Right lobe of liver (tissue), 6 donors: ENCODE measurements around the gene CCDC89. TPM values are rescaled to one million over a fixed set of nuclear protein-coding genes. Genes with fewer than 3 reads are reported as not detected.

Experiments
- ATAC-seq, 4 donors: fragments of 200-7000 bp; cut with Tn5 transposase; one replicate each; pipeline ENCODE4 v1.9.1; 2020; ENCODE audit warnings: mild to moderate bottlenecking in 4 of 4, moderate library complexity in 4 of 4
- DNase-seq, 3 donors: peaks; one replicate each; pipeline ENCODE4 v3.0.0-alpha.2; 2020
- H3K27ac ChIP-seq, 3 donors: fragments of 200-600 bp; one replicate each; pipeline ENCODE4 v1.8.0; 2022
- H3K27me3 ChIP-seq, 2 donors: fragments of 200-600 bp; one replicate each; pipeline ENCODE4 v1.8.0; 2022
- H3K36me3 ChIP-seq, 4 donors: fragments of 200-600 bp; sonication (generic) in 1 of 4; one replicate each; pipeline versions ENCODE4 v1.5.1 to v1.8.0; 2017 to 2022; ENCODE audit warnings: control low read depth in 1 of 4
- H3K4me1 ChIP-seq, 4 donors: fragments of 200-600 bp; sonication (generic) in 1 of 4; one replicate each; pipeline versions ENCODE4 v1.5.1 to v1.8.0; 2017 to 2022; ENCODE audit warnings: control low read depth in 1 of 4
- H3K4me3 ChIP-seq, 3 donors: fragments of 200-600 bp; one replicate each; pipeline ENCODE4 v1.8.0; 2022
- H3K9me3 ChIP-seq, 4 donors: fragments of 200-600 bp; sonication (generic) in 1 of 4; one replicate each; pipeline versions ENCODE4 v1.5.1 to v1.8.0; 2017 to 2022; ENCODE audit warnings: control low read depth in 1 of 4
- CTCF ChIP-seq, 4 donors: fragments of 200-600 bp in 3 of 4; fragments of 450-650 bp in 1 of 4; IDR thresholded peaks; one replicate each; pipeline versions ENCODE4 v1.5.1 to v1.8.0; 2016 to 2022; ENCODE audit warnings: antibody characterized with exemption in 4 of 4, mild to moderate bottlenecking in 2 of 4
- POLR2A ChIP-seq: fragments of 450-650 bp; IDR thresholded peaks from one replicate; pipeline ENCODE4 v1.6.1; 2017; ENCODE audit warnings: antibody characterized with exemption, mild to moderate bottlenecking
- WGBS: methylation state at CpG from one replicate; pipeline ENCODE4 v1.1.6; 2018; ENCODE audit warnings: low coverage, low lambda C conversion rate; ENCODE audit not compliant: insufficient coverage; ENCODE audit errors: missing lambda C conversion rate; 5-methylcytosine and 5-hydroxymethylcytosine counted together
- intact Hi-C, 2 donors: fragments of 100-400 bp; cut with DNase I; formaldehyde crosslinking; loops; one replicate each; pipeline versions ENCODE4 v1.11.2 to v1.14.1; 2022
- total RNA-seq, 6 experiments: library from RNA; depleted of rRNA in 2 of 6; stranded (reverse); fragments of >200 nt in 2 of 6; fragmentation: NEBNext Ultra II Directional in 3 of 6; extraction: Animal tissue kit (Norgen Biotek cat#: 25700) in 3 of 6; gene quantifications; one replicate each; pipeline versions ENCODE4 v1.1.0 to v1.2.4, GENCODE V29; 2016 to 2023
- donor health status: DM: no; HTN: yes; CAD: no.
- donor health status: DM: no; HTN: no; CAD: no.
- donor health status: DM: no; HTN: no; CAD: no.
- donor health status: DM: no; HTN: yes; CAD: no.
- donor health status: DM: no; HTN: yes; CAD: no.

Gene CCDC89
- total RNA-seq, 6 experiments from 2014 or later = 0.20 TPM; not detected in 5

DNA sequence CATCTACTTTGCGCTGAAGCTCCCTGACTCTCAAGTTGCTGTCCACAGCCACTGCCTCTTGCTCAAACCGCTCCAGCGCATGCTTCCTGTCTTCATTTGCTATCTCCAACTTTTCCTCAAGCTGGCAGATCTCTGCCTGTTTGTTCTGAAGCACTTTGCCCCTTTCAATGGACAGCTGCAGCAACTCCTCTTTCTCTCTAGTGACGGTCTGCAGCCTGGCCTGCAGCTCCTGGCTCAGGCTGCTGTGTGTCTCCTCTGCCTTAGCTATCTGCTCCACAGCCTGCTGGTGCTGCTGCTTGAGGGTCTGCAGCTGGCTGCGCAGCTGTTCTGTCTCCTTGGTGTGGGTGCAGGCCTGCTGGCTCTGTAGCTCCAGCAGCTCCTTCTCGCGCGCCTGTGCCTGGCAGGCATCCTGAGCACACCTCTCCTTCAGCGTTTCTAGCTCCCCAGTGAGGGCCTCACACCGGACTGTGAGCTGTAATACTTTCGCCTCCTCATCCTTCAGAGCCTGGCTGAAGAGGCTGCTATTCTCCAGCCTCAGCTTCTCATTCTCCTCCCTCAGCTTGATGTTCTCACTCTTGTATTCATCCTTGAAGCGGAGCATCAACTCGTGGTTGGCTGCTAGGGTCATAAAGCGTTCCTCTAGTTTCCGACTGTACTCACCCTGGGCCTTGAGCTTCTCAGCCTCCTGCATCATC is 723 bp downstream of the CCDC89 start:
- Histone ChIP-seq H3K4me1 (no peaks in the 10 kb centered on the region), H3K9me3 (no peaks in the 10 kb centered on the region), H3K27me3 (no peaks in the 10 kb centered on the region), H3K27ac (no peak overlapping the region), H3K4me3 (no peak overlapping the region), H3K36me3 (no peaks in the 10 kb centered on the region)
- no peak for DNase-seq
- intact Hi-C loops = no loop called here
- no peak for TF ChIP-seq POLR2A
- no peak for TF ChIP-seq CTCF (IDR thresholded peaks at IDR 0.05)
- no peak for ATAC-seq
- 63% methylated on average over 10 of the region's 15 CpGs for WGBS

DNA sequence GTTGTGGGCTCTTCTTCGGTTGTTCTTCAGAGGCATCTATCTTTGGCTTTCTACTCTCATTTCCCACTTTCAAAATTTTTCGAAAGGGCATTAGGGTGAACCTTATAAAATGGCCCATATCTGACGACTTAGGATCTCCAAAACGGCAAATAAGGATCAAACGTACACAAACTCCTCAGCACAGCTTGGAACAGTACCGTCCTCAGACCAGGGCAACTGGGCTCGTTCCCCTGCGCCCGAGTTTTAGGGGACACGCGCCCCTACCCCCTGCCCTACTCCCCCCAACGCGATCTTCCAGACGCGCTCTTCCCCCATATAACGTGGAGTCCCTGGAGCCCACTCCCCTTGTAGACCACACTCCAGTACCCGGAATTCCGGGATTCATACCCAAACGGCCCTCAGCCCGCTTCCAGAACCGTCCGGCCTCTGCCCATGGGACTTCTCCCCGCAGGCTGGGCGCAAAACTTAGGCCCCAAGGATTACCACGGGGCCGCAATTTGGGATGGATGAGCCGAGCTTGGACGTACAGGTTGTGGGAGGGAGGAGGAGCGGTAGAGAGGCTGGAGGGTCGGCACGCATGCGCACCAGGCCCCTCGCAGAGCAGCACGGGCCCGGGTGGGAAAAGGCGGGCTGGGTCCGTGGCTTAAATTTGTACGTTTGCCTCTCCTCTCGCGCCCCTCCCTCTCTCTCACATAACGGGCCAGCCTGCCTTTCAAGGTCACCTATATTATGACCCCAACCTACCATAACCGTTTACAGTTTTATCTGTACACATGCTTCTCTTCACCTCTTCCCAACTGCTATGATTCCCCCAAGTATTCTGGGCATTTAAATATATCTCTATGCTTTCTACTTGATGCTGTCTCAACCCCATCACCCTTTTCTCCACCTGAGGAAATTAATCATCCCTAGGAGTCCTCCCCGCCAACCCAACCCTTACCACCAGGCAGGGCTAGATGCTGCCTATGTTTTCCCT is 3.4 kb downstream of the CCDC89 start:
- peak overlapping the region; percentile 39 to 61 (median 50) for H3K4me3 ChIP-seq
- ATAC-seq (peak; percentile 80 to 90 (median 82)), DNase-seq (peak; percentile 67 to 71 (median 70))
- H3K4me1 ChIP-seq = no peaks in the 10 kb centered on the region
- no peaks in the 10 kb centered on the region for H3K9me3 ChIP-seq
- no peaks in the 10 kb centered on the region for H3K36me3 ChIP-seq
- 39% methylated on average over 40 of the region's 43 CpGs for WGBS
- no peaks in the 10 kb centered on the region for H3K27me3 ChIP-seq
- H3K27ac ChIP-seq = peak overlapping the region in 1 of 3 donors; percentile 4
- no peak for TF ChIP-seq CTCF (IDR thresholded peaks at IDR 0.05)
- TF ChIP-seq POLR2A = no peak
- intact Hi-C loops = no loop called here

- peak in 1 of 3 donors; percentile 46 for DNase-seq
- Histone ChIP-seq H3K27me3 (no peaks in the 10 kb centered on the region), H3K27ac (no peak overlapping the region), H3K4me3 (no peak overlapping the region), H3K9me3 (no peaks in the 10 kb centered on the region), H3K36me3 (no peaks in the 10 kb centered on the region), H3K4me1 (no peaks in the 10 kb centered on the region)
- no peak for TF ChIP-seq POLR2A
- TF ChIP-seq CTCF (IDR thresholded peaks at IDR 0.05) = no peak
- WGBS = 14% methylated on average over 1 of the region's 1 CpG
- peak in 1 of 4 donors; percentile 30 for ATAC-seq
- intact Hi-C loops = no loop called here
Observed at GRCh38 chr11:85680897-85681296, 5.1 kb downstream of the CCDC89 start.

DNA sequence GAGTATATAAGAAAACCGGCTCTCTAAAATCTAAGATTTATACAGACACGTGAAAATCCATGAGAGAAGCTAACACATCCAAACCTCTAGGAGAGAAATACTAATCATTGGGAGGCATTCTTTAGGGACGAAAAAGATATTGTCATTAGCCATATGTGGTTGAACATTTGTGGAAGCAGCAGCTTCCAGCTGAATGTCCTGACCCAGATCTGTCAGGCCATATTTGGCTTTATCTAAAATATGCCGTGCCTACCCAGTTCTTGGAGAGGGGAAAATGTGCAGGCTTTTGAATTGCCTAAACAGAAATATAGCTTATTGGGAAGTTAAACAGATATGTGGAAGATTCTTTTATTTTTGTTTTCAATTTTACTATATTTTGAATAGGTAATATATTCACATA is 6.4 kb downstream of the CCDC89 start:
- no peak for DNase-seq
- TF ChIP-seq POLR2A = no peak
- no peak for TF ChIP-seq CTCF (IDR thresholded peaks at IDR 0.05)
- intact Hi-C loops = no loop called here
- Histone ChIP-seq H3K4me3 (no peak overlapping the region), H3K36me3 (no peaks in the 10 kb centered on the region), H3K27me3 (no peaks in the 10 kb centered on the region), H3K9me3 (no peaks in the 10 kb centered on the region), H3K27ac (no peak overlapping the region), H3K4me1 (no peaks in the 10 kb centered on the region)
- WGBS = 58% methylated on average over 4 of the region's 4 CpGs
- no peak for ATAC-seq
